Hematopoietic multipotent progenitor cell treated with erythropoietin and hydrocortisone succinate and interleukin-3 and kit ligand, for 8 days (in vitro differentiated cells): Measurements from ENCODE around the gene TMEM203.

ENCODE experiments used
- DNase-seq: peaks from one replicate; pipeline ENCODE4 v3.0.0-alpha.2; 2015

The TMEM203 gene

DNA sequence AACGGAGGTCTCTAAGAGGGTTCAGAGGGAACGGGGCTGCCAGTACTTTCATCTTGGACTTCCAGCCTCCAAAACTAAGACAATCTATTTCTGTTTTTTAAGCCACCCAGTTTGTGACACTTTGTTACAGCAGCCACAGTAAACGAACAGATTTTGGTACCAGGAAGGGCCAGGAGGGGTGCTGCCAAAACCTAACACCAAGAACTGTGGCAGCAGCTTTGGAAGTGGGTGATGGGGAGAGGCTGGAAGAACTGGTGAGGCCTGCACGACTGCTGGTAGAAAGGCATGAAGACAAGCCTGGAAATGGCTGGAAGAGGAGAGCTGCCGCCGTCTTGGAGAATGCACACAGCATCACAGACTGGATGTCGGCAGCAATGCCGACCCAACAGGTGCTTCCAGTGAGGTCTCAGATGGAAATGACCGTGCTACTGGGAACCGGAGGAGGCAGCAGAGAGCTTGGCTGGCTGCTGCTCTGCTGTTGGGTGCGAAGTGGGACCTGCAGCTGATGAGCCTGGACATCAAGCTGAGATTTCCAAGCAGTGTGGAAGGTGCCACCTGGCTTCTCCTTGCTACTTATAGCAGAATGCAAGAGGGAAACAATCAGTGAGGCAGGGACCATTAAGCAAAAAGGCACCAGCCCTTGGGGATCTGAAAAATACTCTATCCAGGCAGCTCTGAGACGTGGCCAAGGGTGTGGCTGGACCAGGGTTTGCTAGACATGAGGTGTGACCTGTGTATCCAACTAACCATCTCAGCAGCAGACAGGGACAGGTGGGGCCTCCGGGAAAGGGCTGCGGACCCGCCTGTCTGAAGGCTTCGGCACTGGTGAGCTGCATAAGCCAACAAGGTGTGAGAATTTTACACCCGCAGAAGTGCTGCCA is 28.9 kb downstream of the TMEM203 start:
- DNase-seq: peak; percentile 49

DNA sequence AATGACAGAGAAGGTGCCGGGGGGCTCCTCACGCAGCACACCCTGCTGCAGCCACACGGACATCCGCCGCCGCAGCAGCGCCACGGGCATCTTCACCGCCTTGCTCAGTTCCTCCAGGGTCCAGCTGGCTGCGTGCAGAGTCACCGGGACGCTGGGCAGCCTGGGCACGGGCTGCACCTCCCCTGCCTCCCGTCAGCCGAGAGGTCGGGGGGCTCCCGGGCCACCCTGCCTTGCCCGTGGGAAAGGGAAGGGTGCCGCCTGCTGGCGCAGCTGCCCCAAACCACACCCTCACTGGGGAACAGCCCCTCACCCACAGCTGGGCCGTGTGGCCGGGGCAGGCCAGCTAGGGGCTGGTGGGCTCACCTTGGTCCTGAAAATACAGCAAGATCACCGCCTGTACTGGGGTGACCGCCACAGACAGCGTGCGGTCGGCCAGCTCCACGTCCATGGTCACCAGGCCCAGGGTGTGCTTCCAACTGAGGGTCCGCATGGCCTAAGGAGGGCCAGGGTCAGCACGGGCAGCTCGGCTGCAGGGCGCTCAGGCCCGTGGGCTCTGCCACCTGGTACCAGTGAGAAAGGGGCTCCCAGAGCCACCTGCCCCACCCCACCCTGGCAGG is 30.0 kb downstream of the TMEM203 start:
- DNase-seq: no peak

DNA sequence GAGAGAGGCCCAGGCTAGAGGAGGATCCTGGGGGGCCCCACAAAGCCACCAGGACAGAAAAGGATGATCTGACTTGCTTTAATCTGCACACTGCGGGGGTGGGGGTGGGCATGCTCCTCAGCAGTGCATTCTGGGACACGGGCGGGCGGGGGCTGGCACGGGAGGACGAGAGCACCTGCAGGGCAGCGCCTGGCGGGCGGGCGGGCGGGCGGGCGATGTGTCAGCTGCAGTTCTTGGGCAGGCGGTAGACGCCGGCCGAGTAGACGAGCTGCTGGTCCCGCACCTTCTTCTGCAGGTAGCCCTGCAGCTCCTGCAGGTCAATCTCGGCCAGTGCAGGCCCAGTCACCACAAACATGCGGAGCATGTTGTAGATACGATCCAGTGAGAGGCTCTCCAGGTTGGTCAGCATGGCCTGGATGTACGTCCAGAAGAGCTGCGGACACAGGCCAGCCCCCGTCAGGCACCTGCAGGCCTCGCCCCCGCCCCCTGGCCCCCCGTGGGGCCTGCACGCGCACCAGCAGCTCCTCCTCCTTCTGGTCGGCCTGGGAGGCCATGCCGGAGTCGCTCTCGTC is 30.6 kb downstream of the TMEM203 start:
- no peak for DNase-seq

DNA sequence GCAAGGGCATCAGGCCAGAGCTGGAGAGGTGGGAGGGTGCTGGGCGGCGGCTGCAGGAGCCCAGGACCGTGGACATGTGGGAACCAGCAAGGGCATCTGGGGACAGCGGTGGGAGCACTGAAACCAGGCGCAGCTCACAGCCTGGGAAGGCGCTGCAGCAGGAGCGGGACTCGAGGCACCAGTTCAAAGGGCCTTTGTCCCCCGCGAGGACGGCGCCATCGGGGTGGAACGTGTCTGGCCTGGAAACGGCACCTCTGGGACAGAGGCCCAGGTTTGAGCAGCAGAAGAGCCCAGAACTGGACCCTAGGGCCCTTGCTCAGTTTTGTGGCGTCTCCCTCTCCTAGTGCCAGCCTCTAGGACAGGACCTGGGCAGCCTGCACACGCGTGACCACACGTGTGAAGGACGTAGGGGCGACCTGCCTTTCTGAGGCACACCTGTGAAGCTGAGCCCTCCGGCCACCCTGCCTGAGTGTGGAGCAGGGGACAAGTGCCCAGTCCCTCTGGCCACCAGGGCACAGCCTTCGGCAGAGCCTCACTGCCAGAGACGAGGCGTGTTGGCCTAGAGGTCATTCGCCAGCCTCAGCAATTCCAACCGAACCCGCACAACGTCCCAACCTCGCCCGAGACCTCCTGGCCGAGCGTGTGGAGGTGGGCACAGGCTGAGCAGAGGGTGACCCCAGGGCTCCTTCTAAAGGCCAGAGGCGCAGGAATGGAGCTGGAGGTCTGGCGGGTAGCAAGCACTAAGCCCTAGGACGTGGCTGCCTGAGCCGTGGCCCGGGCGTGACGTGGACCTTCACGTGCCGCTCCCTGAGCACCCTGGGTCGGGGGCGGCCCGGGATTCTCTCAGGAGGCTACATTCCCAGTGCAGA is 31.4 kb downstream of the TMEM203 start:
- DNase-seq: no peak

DNA sequence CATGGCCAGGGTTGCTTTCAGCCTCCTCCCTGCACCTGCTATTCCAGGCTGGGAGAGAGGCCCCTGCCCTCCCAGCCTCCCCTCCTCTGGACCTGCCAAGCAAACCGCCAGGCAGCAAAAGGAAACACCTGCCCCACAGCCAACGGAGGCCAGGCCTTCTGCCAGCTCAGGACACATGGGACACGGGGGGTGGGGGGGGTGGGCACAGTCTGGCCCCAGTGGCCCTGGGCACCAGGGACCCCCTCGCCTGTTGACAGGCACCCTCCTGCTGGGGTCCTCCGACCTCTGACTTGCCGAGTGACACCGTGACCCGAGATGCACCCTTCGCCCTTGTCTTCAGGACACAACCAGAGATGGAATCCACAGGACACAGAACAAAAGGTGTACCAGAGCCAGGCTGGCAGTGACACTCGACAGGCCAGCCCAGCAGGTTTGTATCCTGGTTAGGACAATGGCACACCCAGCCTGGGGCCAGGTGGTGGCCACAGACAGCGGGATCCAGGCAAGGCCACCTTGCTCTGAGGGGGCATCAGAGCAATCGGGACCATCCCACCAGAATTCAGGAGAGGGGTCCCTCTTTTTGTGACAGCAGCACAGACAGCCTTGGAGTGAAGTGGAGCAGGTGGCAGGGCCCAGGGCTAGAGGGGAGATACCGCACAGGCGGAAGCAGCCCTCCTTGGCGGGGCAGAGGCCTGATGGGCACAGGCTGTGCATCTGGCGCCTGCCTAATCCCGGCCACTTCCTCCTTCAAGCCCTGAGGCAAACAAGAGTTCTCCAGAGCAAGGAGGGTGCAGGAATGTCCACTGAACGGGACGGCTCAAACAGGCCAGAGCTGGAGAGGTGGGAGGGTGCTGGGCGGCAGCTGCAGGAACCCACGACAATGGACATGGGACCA is 32.3 kb downstream of the TMEM203 start:
- DNase-seq: no peak

DNA sequence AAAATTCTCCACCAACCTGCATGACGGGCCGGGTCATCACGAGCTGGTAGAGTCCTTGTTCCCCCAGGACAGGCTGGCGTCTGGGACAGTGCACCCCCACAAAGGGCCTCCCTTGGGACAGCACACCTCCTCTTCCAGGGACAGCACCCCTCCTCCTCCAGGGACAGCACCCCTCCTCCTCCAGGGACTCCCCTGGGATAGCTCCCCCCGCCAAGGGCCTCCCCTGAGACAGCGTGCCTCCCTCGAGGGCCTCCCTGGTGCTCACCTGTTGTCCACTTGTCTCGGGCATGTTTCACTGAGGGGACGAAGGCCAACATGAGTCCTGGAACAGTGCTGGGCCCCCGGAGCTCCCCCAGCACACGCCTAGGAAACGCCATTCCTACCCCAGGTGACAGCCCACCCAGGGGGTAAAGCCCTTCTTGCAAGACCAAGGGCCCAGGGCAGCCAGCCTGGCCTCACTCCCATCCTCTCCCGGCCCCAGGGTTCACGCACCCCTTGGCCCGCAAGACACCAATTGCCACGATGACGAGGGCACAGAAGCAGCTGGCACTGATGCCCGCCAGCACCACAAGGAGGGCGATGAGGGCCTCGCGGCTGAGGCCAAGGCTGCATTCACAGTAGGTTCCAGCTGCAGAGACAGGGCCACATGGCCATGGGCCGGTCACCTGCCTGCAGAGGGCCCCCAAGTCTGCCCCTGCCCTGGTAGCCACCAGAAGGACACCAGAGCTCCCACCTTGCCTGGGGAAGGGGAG is 34.1 kb downstream of the TMEM203 start:
- no peak for DNase-seq

DNA sequence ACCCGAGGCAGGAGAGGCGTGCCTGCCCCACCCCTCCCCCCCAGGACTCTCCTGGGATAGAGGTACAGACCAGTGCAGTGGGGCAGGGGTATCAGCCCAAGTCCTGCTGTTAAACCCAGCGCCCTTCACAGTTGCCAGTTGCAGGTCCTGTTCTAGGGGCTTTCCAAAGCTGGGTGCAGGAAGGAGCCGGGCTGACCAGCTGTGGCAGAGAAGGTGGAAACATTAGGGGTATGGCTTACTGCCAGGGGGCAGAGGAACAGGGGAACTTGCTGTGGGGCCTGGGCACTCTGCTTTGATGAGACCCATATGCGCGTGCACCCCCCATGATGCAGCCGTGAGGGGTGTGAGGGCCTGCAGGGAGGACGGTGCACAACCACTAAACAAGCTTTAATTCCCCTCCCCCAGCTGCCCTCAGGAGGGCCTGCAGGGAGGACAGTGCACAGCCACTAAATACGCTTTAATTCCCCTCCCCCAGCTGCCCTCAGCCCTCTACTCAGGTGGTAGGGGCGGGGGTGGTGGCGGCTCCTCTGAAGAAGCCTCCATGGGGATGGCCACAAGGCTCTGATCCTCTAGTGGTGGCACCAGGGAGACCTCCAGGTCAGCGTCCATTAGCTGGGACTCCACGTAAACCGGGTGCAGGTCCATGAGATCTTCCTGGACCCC is 34.8 kb downstream of the TMEM203 start:
- no peak for DNase-seq

DNA sequence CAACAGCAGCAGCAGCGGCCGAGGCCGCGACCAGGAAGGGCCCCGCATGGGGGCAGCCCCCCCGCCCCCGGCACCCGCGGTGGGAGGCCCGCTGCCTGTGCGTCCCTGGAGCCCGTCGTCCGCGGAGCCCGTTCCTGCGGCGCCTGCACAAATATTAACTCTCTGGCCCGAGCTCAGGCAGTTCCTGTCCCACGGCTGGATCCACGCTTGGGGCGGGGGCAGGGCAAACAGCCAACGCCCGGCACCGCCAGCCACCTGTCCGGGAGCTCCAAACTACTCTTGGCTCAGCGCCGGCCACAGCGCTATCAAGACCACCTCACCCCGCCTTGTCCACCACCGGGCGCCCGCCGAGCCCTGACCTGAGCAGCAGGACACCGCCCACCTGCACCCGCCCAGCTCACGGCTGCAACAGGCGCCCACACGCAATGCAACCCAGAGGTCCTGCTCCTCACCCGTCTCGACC is 35.5 kb downstream of the TMEM203 start, which contains the start of gene LRRC26:
Gene LRRC26 (minus strand): TSS at position 156 of the 463 bp plus-strand sequence. CDS start 108 bp downstream, at position 48.
- no peak for DNase-seq

DNA sequence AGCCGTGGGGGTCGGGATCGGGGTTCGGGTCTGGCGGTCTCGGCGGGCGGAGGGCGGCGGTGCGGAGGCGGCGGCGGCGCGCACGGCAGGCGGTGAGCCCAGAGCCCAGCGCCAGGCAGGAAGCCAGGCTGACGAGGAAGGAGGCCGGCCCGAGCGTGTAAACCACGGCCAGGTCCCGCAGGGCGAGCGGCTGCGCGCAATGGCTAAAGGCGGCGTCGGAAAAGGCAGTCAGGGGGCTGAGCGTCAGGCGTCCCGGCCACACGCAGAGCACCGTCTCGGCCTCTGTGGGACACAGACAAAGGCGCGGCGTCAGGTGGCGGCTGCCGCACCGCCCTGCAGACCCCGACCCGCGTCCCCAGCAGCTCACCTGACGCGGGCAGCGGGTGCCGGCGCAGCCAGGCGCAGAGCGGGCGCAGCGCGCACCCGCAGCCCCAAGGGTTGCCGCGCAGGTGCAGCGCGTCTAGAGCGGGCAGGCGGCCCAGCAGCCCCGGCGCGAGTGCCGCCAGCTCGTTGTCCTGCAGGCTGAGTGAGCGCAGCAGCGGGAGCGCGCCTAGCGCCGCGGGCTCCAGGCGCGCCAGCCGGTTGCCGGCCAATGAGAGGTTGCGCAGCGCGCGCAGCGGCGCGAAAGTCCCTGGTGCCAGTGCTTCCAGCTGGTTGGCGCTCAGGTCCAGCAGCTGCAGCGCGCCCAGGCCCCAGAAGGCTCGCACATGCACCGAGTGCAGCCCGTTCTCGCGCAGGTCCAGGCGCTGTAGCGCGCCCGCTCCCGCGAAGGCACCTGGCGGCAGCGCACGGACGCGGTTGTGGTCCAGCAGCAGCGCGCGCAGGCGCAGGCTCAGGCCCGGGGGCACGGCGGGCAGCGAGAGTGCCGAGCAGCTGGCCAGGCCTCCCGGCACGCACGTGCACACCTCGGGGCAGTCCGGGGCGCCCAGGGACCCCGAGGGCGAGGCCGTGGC is 36.3 kb downstream of the TMEM203 start:
- DNase-seq: peak; percentile 61

DNA sequence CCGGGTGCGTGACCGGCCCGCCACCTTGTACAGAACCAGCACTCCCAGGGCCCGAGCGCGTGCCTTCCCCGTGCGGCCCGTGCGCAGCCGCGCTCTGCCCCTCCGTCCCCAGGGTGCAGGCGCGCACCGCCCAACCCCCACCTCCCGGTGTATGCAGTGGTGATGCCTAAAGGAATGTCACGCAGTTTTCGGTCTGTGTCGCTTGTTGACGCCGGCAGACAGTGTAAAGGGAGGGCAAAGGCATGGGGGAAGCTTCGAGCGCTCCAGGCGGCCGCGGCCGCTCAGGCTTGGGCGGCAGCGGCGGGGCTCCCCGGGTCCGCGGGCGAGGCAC is 36.9 kb downstream of the TMEM203 start:
- DNase-seq: no peak

DNA sequence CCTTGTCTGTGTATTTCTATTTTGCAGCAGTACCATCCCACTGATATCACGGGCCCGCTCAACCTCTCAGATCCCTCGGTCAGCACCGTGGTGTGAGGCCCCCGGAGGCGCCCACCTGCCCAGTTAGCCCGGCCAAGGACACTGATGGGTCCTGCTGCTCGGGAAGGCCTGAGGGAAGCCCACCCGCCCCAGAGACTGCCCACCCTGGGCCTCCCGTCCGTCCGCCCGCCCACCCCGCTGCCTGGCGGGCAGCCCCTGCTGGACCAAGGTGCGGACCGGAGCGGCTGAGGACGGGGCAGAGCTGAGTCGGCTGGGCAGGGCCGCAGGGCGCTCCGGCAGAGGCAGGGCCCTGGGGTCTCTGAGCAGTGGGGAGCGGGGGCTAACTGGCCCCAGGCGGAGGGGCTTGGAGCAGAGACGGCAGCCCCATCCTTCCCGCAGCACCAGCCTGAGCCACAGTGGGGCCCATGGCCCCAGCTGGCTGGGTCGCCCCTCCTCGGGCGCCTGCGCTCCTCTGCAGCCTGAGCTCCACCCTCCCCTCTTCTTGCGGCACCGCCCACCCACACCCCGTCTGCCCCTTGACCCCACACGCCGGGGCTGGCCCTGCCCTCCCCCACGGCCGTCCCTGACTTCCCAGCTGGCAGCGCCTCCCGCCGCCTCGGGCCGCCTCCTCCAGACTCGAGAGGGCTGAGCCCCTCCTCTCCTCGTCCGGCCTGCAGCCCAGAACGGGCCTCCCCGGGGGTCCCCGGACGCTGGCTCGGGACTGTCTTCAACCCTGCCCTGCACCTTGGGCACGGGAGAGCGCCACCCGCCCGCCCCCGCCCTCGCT is 37.5 kb downstream of the TMEM203 start:
- peak; percentile 36 for DNase-seq

DNA sequence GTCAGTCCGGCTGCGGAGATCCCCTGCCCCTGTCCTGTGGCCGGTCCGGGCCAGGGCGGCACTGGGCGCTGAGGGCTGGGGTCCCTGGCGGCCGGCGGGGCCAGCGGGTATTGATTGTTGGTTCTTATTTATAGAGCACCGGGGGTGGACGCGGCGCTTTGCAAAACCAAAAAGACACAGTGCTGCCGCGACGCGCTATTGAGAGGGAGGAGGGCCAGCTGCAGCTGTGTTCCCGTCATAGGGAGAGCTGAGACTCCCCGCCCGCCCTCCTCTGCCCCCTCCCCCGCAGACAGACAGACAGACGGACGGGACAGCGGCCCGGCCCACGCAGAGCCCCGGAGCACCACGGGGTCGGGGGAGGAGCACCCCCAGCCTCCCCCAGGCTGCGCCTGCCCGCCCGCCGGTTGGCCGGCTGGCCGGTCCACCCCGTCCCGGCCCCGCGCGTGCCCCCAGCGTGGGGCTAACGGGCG is 38.1 kb downstream of the TMEM203 start:
- no peak for DNase-seq

DNA sequence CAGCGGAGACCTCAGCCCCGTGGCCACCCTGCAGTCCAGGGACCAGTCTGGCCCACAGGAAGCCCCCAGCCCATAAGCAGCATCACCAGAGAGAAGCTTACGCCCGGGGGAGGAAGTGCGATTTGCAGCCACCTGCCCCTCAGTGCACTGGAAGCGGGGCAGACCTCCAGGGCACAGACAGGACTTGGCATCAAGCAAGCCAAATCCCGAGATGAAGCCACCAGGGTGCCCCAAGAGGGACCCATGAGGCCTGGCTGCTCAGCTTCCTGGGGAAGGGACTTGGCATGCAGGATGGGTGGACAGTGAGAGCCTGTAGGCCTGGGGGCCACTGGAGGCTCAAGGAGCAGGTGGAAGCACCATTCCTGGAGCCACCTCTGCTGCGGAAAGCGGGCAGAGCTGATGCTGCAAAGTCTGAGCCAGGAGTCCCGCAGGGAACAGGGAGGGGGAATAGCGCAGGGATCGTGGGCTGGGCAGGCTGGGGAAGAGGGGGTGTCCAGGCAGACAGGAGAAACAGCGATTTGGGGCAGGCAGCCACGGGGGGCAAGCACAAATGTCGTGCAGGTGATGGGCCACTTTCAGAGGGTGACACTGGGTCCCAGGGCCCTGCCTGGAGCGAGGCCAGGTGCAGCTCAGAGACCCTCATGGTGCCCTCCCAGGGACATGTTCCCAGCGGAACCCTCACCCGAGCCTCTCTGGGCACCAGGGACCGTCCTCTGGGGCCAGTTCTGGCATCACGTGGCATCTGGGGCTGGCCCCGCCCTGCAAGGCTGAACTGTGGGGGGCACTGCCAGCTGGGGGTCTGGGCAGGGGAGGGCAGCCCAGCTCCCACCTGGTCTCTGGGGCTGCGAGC is 38.8 kb downstream of the TMEM203 start:
- DNase-seq: no peak

DNA sequence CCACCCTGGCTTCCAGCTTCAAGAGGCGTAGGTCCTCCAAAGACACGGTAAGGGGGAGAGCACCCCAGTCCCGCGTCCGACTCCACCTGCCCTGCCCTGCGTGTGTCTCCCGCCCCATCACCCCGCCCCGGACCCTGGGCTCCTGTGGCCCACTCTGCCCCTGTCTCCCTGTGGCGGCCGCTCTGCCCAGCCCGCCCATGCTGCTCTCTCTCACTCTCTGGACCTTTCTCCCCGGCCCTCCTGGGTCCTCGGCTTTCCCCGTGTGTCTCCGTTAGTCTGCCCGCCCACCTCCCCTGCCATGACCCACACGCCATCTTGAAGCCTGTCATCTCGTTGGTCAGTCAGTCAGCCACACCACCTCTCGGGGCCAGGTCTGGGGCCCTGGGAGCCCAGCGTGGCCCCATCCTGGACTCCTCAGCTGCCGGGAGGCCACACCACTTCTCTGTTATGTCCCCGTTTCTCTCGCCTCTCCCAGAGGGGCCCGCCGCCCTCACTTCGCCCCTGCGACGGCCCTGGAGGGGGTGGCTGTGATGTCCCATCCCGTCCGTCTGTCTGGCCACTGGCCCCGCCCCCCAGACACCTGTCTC is 40.1 kb downstream of the TMEM203 start:
- no peak for DNase-seq

DNA sequence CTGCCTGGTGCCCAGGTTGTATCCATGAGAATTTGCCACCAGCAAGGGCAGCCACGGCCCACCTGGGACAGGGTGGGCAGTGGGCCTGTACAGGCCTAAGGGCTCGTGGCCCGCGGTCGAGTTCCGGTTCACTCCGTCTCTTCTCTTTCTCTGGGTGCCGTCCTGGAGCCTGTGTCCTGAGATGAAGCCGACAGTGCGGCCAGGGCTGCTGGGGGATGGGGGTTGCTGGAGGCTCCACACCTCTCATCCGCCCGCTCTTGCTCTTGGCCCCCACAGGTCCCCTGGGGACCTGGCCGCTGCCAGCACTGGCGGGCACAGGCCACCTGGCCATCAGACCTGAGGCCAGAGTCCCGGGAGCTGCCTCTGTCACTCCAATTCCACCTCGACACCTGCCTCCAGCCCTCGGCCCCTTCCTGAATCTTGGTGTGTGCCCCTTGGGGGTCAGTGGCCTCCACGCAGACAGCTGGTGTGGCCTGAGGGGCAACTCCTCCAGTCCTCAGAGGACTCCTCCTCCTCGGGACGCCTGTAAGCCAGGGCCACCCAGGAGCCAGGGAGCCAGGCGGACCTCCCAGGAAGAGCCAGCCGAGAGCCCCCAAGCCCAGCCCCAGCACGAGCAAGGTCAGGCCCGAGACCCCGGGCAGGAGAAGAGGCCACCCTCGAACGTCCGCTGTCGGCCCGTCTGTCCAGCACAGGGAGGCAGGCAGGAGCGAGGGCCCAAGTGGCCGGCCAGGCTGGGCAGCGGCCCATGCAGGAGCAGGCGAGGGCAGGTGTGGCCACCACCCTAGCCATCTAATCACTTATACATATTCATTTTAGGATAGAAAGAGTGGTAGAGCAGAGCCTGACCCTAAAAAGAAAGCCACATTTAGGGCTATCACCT is 40.8 kb downstream of the TMEM203 start:
- no peak for DNase-seq

DNA sequence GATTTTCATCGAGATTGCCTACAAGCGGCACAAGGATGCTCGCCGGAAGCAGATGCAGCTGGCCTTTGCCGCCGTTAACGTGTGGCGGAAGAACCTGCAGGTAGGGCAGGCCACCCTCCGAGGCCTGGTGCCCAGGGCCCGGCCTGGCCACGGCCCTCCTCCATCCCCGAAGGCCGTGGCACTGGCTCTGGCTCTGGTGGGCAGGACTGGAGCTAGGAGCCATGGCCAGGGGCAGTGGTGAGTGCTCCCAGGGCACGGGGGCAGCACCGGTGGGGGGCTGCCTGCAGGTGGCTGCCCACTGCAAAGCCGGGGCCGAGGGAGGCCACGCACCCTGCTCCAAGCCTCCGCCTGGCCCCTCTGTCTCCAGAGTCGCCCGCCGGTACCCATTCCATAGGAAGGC is 41.6 kb downstream of the TMEM203 start:
- DNase-seq: no peak
